Measurements from ENCODE around the gene JMJD8. TPM values are rescaled to one million over a fixed set of nuclear protein-coding genes. Genes with fewer than 3 reads are reported as not detected.
A peak's percentile ranks its signal among the peaks of the same experiment; 100 is the strongest.

The JMJD8 gene
- total and polyA plus RNA-seq, 11 donors = 36.2 to 103 (median 44.1) TPM

DNA sequence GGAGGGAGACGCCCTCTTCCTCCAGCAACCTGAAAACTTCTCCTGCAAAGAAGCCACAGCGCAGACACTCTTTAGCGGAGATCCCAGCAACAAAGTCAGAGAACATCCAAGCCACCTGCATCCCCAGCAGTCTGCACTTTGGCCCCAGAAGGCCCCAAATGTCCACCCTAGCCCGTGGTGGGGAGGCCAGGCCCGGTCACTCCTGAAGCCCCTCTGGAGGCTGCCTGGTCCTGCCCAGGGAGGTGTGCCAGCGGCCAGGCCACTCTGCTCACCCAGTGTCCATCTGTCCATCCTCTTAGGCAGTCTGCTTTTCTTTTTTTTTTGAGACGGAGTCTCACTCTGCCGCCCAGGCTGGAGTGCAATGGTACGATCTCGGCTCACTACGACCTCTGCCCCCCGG lies 48.2 kb upstream of the JMJD8 start:
- intact Hi-C loops (cut with DNase I) = no loop called here
- Histone ChIP-seq H3K4me1 (peaks cover 5 to 19% (median 14%) of the 10 kb centered on the region in 12 donors), H3K36me3 (peaks cover 0 to 69% (median 57%) of the 10 kb centered on the region in 9 donors), H3K9me3 (no peaks in the 10 kb centered on the region), H3K27ac (no peak overlapping the region), H3K4me3 (no peak overlapping the region), H3K27me3 (peaks cover 0 to 12% (median 0%) of the 10 kb centered on the region in 9 donors)
- ATAC-seq (no peak), DNase-seq (no peak)
- WGBS, 4 donors = 95 to 96% (median 96%) methylated on average over 12 of the region's 12 CpGs
- no peak for TF ChIP-seq POLR2A (IDR thresholded peaks at IDR 0.05)
- TF ChIP-seq, protein P1, sequence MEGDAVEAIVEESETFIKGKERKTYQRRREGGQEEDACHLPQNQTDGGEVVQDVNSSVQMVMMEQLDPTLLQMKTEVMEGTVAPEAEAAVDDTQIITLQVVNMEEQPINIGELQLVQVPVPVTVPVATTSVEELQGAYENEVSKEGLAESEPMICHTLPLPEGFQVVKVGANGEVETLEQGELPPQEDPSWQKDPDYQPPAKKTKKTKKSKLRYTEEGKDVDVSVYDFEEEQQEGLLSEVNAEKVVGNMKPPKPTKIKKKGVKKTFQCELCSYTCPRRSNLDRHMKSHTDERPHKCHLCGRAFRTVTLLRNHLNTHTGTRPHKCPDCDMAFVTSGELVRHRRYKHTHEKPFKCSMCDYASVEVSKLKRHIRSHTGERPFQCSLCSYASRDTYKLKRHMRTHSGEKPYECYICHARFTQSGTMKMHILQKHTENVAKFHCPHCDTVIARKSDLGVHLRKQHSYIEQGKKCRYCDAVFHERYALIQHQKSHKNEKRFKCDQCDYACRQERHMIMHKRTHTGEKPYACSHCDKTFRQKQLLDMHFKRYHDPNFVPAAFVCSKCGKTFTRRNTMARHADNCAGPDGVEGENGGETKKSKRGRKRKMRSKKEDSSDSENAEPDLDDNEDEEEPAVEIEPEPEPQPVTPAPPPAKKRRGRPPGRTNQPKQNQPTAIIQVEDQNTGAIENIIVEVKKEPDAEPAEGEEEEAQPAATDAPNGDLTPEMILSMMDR (IDR thresholded peaks at IDR 0.05) = no peak

DNA sequence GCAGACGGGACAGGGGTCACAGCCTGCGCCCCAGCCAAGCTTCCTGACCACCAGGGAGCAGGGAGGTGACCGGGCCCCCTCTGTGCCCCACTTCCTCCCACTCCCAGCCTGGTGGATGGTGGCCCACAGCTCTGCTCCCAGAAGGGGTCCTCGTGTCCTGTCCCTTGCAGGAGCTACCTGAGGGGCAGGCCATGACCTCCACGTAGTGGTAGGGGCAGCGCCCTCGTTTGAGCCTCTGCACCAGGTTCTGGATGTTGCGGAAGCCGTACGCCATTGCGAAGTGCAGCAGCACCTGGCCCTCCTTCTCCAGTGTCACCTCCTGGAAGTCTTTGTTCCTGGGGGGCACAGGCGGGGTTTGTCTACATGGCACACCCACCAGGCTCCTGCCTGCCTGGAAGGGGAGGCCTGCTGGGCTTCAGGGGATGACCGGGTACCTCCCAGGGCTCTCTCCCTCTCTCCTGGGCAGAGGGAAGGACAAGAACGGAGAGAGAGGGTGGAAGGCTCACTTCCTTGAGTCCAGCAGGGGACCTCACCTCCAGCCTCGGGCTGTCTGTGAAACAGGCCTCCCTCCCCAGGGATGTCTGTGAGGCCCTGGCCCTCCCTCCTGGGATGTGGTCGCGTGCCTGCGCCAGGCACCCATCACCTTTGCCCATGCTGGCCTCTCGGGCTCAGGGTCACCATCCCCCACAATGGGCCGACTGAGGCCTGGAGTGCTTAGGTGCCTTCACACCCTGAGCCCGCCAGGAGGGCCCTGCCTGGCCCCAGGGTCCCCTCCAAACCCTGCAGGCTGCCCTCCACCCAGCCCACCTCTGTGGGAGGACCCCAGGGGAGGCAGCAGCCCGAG lies 46.8 kb upstream of the JMJD8 start:
- Histone ChIP-seq H3K4me3 (no peak overlapping the region), H3K27ac (no peak overlapping the region), H3K27me3 (peaks cover 0 to 24% (median 0%) of the 10 kb centered on the region in 9 donors), H3K36me3 (peaks cover 0 to 54% (median 43%) of the 10 kb centered on the region in 9 donors), H3K4me1 (peaks cover 8 to 33% (median 22%) of the 10 kb centered on the region in 12 donors), H3K9me3 (no peaks in the 10 kb centered on the region)
- 86 to 90% (median 89%) methylated on average over 8 to 22 of the region's 22 CpGs for WGBS, 4 donors
- no peak for ATAC-seq
- intact Hi-C loops (cut with DNase I) = no loop called here
- no peak for TF ChIP-seq POLR2A (IDR thresholded peaks at IDR 0.05)
- TF ChIP-seq, protein P1 (IDR thresholded peaks at IDR 0.05) = no peak
- peak in 3 of 5 donors; percentile 5 to 25 (median 18) for DNase-seq

DNA sequence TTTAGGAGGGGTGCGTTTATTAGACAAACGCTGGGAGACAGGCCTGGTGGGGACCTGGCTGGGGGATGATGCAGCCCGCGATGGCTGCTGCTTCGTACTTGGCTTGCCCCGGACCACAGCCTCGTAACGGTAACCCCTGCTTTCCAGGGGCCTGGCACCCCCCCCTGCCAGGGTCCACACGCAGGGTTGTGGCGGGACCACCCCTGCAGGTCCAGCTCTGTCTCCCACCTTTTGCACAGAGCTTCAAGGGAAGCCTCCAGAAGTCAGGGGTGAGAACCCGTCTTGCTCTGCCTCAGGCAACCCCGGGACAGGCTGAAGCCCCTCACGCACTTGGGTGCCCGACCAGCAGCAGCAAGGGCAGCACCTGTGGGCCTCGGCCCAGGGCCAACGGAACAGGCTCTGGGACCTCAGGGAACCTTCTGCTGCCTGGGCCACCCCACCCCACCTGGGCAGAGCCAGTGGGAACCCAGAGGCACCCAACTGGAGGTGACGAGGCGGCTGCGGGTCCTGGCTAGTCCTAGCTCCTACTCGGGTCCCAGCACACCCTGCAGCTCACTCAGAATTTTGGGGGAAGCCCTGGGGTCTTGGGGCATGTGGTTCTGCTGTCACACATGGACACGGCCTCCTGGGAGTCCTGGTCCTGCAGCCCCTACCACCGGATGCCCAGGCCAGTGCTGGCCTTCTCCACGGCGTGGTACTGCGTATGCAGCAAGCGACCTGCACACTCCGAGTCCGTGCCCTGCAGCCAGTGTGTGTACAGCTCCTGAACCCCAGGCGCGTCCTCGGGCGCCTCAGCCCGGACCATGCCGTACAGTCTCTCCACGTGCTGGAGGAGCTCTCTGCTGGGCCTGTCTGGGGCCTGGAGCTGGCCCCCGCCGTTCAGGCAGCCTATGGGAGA lies 45.9 kb upstream of the JMJD8 start:
- H3K36me3 ChIP-seq = peaks cover 0 to 47% (median 34%) of the 10 kb centered on the region in 9 donors
- intact Hi-C loops (cut with DNase I) = no loop called here
- DNase-seq (peak in 3 of 5 donors; percentile 19 to 25 (median 23)), ATAC-seq (no peak)
- WGBS, 4 donors = 90 to 95% (median 92%) methylated on average over 17 to 37 of the region's 37 CpGs
- no peaks in the 10 kb centered on the region for H3K9me3 ChIP-seq
- H3K4me3 ChIP-seq = no peak overlapping the region
- peaks cover 8 to 33% (median 22%) of the 10 kb centered on the region in 12 donors for H3K4me1 ChIP-seq
- TF ChIP-seq, protein P1 (IDR thresholded peaks at IDR 0.05) = no peak
- no peak for TF ChIP-seq POLR2A (IDR thresholded peaks at IDR 0.05)
- H3K27ac ChIP-seq = no peak overlapping the region
- H3K27me3 ChIP-seq = peaks cover 0 to 24% (median 0%) of the 10 kb centered on the region in 9 donors
